Measurements from ENCODE around the gene CPE. TPM values are rescaled to one million over a fixed set of nuclear protein-coding genes. Genes with fewer than 3 reads are reported as not detected.
"Not testable (repeated sequence)": the region's sequence is repeated elsewhere in the genome, so short reads cannot be mapped to it uniquely, and the experiment has no call there.

The CPE gene
- polyA plus RNA-seq, 1 experiment, result 0.44 TPM

- ChIA-PET POLR2A (no interaction called here), CTCF (interaction anchor here (1.3 kb wide), 1 partner anchor 26 kb away, joined by 3 read pairs; no protein-coding TSS in a partner anchor)
- no peak for DNase-seq (ENCODE audit: low read depth)
- no peak overlapping the region for H3K4me3 ChIP-seq (ENCODE audit: low read depth, low read length)
- H3K36me3 ChIP-seq (ENCODE audit: control insufficient read depth, insufficient read depth, low read length), result no peaks in the 10 kb centered on the region; the same call in 1 of the 2 replicates
- TF ChIP-seq CTCF (IDR thresholded peaks at IDR 0.05; ENCODE audit: insufficient read depth, low read depth, low read length), result no peak
- H3K27me3 ChIP-seq (ENCODE audit: control insufficient read depth, insufficient read depth, low read length), result no peaks in the 10 kb centered on the region
Observed at GRCh38 chr4:165332502-165332901, 46.3 kb upstream of the CPE start.

GRCh38 chr4:165335163-165335703 lies 43.6 kb upstream of the CPE start:
- ChIA-PET POLR2A (interaction anchor here (0.7 kb wide), 1 partner anchor 8 kb away, joined by 3 read pairs; the partner anchor contains the start of gene MSMO1), CTCF (no interaction called here)
- Histone ChIP-seq H3K27me3 (ENCODE audit: control insufficient read depth, insufficient read depth, low read length) (no peaks in the 10 kb centered on the region), H3K36me3 (ENCODE audit: control insufficient read depth, insufficient read depth, low read length) (no peaks in the 10 kb centered on the region; the same call in none of the 2 replicates), H3K4me3 (ENCODE audit: low read depth, low read length) (no peak overlapping the region)
- no peak for DNase-seq (ENCODE audit: low read depth)
- TF ChIP-seq CTCF (IDR thresholded peaks at IDR 0.05; ENCODE audit: insufficient read depth, low read depth, low read length), result no peak

- DNase-seq (ENCODE audit: low read depth), result no peak
- CTCF ChIA-PET, result no interaction called here
- TF ChIP-seq CTCF (IDR thresholded peaks at IDR 0.05; ENCODE audit: insufficient read depth, low read depth, low read length), result no peak
- H3K27me3 ChIP-seq (ENCODE audit: control insufficient read depth, insufficient read depth, low read length), result no peaks in the 10 kb centered on the region
- H3K4me3 ChIP-seq (ENCODE audit: low read depth, low read length), result no peak overlapping the region
- POLR2A ChIA-PET, result no interaction called here
- H3K36me3 ChIP-seq (ENCODE audit: control insufficient read depth, insufficient read depth, low read length), result no peaks in the 10 kb centered on the region; the same call in none of the 2 replicates
Observed at GRCh38 chr4:165336743-165337142, 42.1 kb upstream of the CPE start.

GRCh38 chr4:165342340-165342739 lies 36.5 kb upstream of the CPE start:
- H3K27me3 ChIP-seq (ENCODE audit: control insufficient read depth, insufficient read depth, low read length); H3K36me3 ChIP-seq (ENCODE audit: control insufficient read depth, insufficient read depth, low read length); H3K4me3 ChIP-seq (ENCODE audit: low read depth, low read length); POLR2A ChIA-PET; DNase-seq (ENCODE audit: low read depth): not testable (repeated sequence)
- CTCF ChIA-PET, result interaction anchor here (0.6 to 3.3 kb wide), 3 partner anchors 122 to 211 kb away, joined by 3 to 33 read pairs (median 5); no protein-coding TSS in a partner anchor

- no peak for TF ChIP-seq CTCF (IDR thresholded peaks at IDR 0.05; ENCODE audit: insufficient read depth, low read depth, low read length)
- Histone ChIP-seq H3K36me3 (ENCODE audit: control insufficient read depth, insufficient read depth, low read length) (no peaks in the 10 kb centered on the region; the same call in 1 of the 2 replicates), H3K4me3 (ENCODE audit: low read depth, low read length) (no peak overlapping the region), H3K27me3 (ENCODE audit: control insufficient read depth, insufficient read depth, low read length) (no peaks in the 10 kb centered on the region)
- ChIA-PET CTCF (interaction anchor here (0.5 to 3.3 kb wide), 3 partner anchors 106 to 213 kb away, joined by 3 to 33 read pairs (median 3); no protein-coding TSS in a partner anchor), POLR2A (no interaction called here)
- no peak for DNase-seq (ENCODE audit: low read depth)
Observed at GRCh38 chr4:165343353-165344191, 35.2 kb upstream of the CPE start.

All from BJ (cell line).